Mesothelial cell of epicardium (in vitro differentiated cells): Measurements from ENCODE around the gene KRT77. TPM values are rescaled to one million over a fixed set of nuclear protein-coding genes. Genes with fewer than 3 reads are reported as not detected.

ENCODE experiments used
- DNase-seq, 2 experiments: peaks; one replicate each; pipeline ENCODE4 v3.0.0; 2021; ENCODE audit warnings: low spot score in 2 of 2; ENCODE audit not compliant: unreplicated experiment in 2 of 2
- H3K27ac Mint-ChIP-seq: 2 replicates; pipeline ENCODE4 v1.8.0; 2021; ENCODE audit warnings: mixed read lengths
- H3K27me3 Mint-ChIP-seq: 2 replicates; pipeline ENCODE4 v1.8.0; 2021; ENCODE audit warnings: low read depth, mixed read lengths
- H3K36me3 Mint-ChIP-seq: 2 replicates; pipeline ENCODE4 v1.8.0; 2021; ENCODE audit warnings: mixed read lengths
- H3K4me1 Mint-ChIP-seq: 2 replicates; pipeline ENCODE4 v1.8.0; 2021; ENCODE audit warnings: mixed read lengths
- H3K4me3 Mint-ChIP-seq: 2 replicates; pipeline ENCODE4 v1.8.0; 2021; ENCODE audit warnings: mild to moderate bottlenecking, moderate library complexity, mixed read lengths
- H3K9me3 Mint-ChIP-seq: 2 replicates; pipeline ENCODE4 v1.8.0; 2021; ENCODE audit warnings: mixed read lengths
- total RNA-seq: library from RNA; stranded (reverse); gene quantifications from 3 replicates; pipeline ENCODE4 v1.2.1, GENCODE V29; 2021
- TF ChIP-seq, protein P1 (sequence below): fragments of 200-600 bp; sonication (generic); IDR thresholded peaks from one replicate; pipeline ENCODE4 v1.5.0; 2021; ENCODE audit warnings: antibody characterized with exemption; ENCODE audit not compliant: unreplicated experiment

The KRT77 gene
- total RNA-seq, 1 donor from 2014 or later: not detected

- H3K27me3 Mint-ChIP-seq: peaks cover 96% of the 10 kb centered on the region
- H3K9me3 Mint-ChIP-seq: no peaks in the 10 kb centered on the region
- no peak for DNase-seq
- no peaks in the 10 kb centered on the region for H3K36me3 Mint-ChIP-seq
- H3K27ac Mint-ChIP-seq: no peak overlapping the region
- H3K4me3 Mint-ChIP-seq: no peak overlapping the region
- TF ChIP-seq, protein P1, sequence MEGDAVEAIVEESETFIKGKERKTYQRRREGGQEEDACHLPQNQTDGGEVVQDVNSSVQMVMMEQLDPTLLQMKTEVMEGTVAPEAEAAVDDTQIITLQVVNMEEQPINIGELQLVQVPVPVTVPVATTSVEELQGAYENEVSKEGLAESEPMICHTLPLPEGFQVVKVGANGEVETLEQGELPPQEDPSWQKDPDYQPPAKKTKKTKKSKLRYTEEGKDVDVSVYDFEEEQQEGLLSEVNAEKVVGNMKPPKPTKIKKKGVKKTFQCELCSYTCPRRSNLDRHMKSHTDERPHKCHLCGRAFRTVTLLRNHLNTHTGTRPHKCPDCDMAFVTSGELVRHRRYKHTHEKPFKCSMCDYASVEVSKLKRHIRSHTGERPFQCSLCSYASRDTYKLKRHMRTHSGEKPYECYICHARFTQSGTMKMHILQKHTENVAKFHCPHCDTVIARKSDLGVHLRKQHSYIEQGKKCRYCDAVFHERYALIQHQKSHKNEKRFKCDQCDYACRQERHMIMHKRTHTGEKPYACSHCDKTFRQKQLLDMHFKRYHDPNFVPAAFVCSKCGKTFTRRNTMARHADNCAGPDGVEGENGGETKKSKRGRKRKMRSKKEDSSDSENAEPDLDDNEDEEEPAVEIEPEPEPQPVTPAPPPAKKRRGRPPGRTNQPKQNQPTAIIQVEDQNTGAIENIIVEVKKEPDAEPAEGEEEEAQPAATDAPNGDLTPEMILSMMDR: no peak
- H3K4me1 Mint-ChIP-seq: no peaks in the 10 kb centered on the region
Measured at GRCh38 chr12:52684431-52684830, 18.9 kb downstream of the KRT77 start.

GRCh38 chr12:52683575-52684300 lies 19.6 kb downstream of the KRT77 start:
- Mint-ChIP-seq H3K36me3 (no peaks in the 10 kb centered on the region), H3K27ac (no peak overlapping the region), H3K27me3 (peaks cover 93% of the 10 kb centered on the region), H3K9me3 (no peaks in the 10 kb centered on the region), H3K4me1 (no peaks in the 10 kb centered on the region), H3K4me3 (no peak overlapping the region)
- DNase-seq: no peak
- TF ChIP-seq, protein P1: no peak

DNA sequence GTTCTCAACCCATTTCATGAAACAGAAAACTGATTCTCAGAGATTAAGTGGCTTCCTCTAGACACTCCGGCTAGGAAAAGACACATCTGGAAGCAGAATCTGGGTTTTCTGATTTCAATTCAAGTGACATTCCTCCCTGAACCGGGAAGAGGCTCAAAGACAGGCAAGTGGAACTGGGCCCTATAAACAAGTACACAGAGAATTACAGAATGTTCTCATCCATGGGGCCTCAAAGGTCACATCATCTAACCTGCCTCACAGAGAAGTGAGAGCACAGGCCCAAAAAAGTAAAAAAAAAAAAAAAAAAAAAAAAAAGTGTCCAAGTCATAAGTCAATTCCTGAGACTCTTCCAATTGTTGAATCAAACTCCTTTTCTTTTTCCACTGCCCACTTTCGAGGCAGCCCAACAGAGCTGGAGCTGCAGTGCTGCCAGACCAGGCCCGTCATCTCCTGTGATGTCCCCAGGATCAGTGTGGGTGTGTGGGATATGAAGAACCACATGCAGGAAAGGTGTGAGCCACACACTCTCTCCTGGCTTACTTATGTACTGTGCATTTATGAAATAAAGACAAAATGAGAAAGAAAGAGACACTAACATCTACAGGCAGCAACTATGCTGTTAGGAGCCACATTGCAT lies 20.3 kb downstream of the KRT77 start:
- no peaks in the 10 kb centered on the region for H3K4me1 Mint-ChIP-seq
- H3K27ac Mint-ChIP-seq: no peak overlapping the region
- H3K27me3 Mint-ChIP-seq: peaks cover 93% of the 10 kb centered on the region
- TF ChIP-seq, protein P1: no peak
- no peak overlapping the region for H3K4me3 Mint-ChIP-seq
- no peaks in the 10 kb centered on the region for H3K36me3 Mint-ChIP-seq
- no peaks in the 10 kb centered on the region for H3K9me3 Mint-ChIP-seq
- DNase-seq: no peak

- no peak for DNase-seq
- Mint-ChIP-seq H3K36me3 (no peaks in the 10 kb centered on the region), H3K4me3 (no peak overlapping the region), H3K27ac (no peak overlapping the region), H3K4me1 (no peaks in the 10 kb centered on the region), H3K9me3 (no peaks in the 10 kb centered on the region), H3K27me3 (peaks cover 90% of the 10 kb centered on the region)
- TF ChIP-seq, protein P1: no peak
Measured at GRCh38 chr12:52682381-52682660, 21.0 kb downstream of the KRT77 start.

GRCh38 chr12:52681526-52682380 lies 21.6 kb downstream of the KRT77 start:
- TF ChIP-seq, protein P1: no peak
- Mint-ChIP-seq H3K27ac (no peak overlapping the region), H3K9me3 (no peaks in the 10 kb centered on the region), H3K4me3 (no peak overlapping the region), H3K27me3 (peaks cover 88% of the 10 kb centered on the region), H3K36me3 (no peaks in the 10 kb centered on the region), H3K4me1 (no peaks in the 10 kb centered on the region)
- DNase-seq: no peak
